CD4-positive, alpha-beta memory T cell (primary cell): ENCODE data around the gene PPP1R8. TPM values are rescaled to one million over a fixed set of nuclear protein-coding genes. Genes with fewer than 3 reads are reported as not detected.

Experiments used
- CTCF ChIA-PET: fragments of 350-600 bp; sonication (Branson Sonifier 250); formaldehyde crosslinking; loops from one replicate; lab custom pipeline; 2021; ENCODE audit warnings: inconsistent platforms; ENCODE audit not compliant: partially characterized antibody; lab: Charles Lee
- POLR2A ChIA-PET: fragments of 350-600 bp; sonication (Branson Sonifier 250); formaldehyde crosslinking; loops from one replicate; lab custom pipeline; 2021; ENCODE audit not compliant: partially characterized antibody; lab: Charles Lee
- DNase-seq, 5 donors: peaks; one replicate each; pipeline versions ENCODE4 v3.0.0 to v3.0.0-alpha.2; 2020 to 2022; ENCODE audit warnings: mixed read lengths in 1 of 5
- H3K27ac ChIP-seq: one replicate; pipeline ENCODE4 v1.7.0; 2013; ENCODE audit warnings: low read depth, low read length
- H3K27me3 ChIP-seq: 2 replicates; pipeline ENCODE4 v1.7.0; 2013; ENCODE audit warnings: mild to moderate bottlenecking, low read length, moderate library complexity; ENCODE audit not compliant: insufficient read depth
- H3K36me3 ChIP-seq: 2 replicates; pipeline ENCODE4 v1.7.0; 2013; ENCODE audit warnings: mild to moderate bottlenecking, low read length, moderate library complexity; ENCODE audit not compliant: insufficient read depth
- H3K4me1 ChIP-seq: 2 replicates; pipeline ENCODE4 v1.7.0; 2013; ENCODE audit warnings: mild to moderate bottlenecking, low read length, moderate library complexity; ENCODE audit not compliant: insufficient read depth
- H3K4me3 ChIP-seq, 2 donors: one replicate each; pipeline ENCODE4 v1.7.0; 2013; ENCODE audit warnings: low read length in 2 of 2, mild to moderate bottlenecking in 1 of 2
- H3K9me3 ChIP-seq, 2 donors: one replicate each; pipeline ENCODE4 v1.7.0; 2013; ENCODE audit warnings: low read length in 2 of 2, control low read depth in 1 of 2; ENCODE audit not compliant: control insufficient read depth in 1 of 2
- H3K27ac Mint-ChIP-seq, 7 donors: one replicate each; pipeline ENCODE4 v1.8.0; 2020 to 2021; ENCODE audit warnings: mixed read lengths in 7 of 7, mild to moderate bottlenecking in 6 of 7, inconsistent platforms in 3 of 7, moderate library complexity in 3 of 7
- H3K27me3 Mint-ChIP-seq, 2 donors: one replicate each; pipeline ENCODE4 v1.8.0; 2020 to 2021; ENCODE audit warnings: mixed read lengths in 2 of 2
- H3K36me3 Mint-ChIP-seq, 2 donors: one replicate each; pipeline ENCODE4 v1.8.0; 2020 to 2021; ENCODE audit warnings: mixed read lengths in 2 of 2, inconsistent platforms in 1 of 2, mild to moderate bottlenecking in 1 of 2
- H3K4me1 Mint-ChIP-seq, 4 donors: one replicate each; pipeline ENCODE4 v1.8.0; 2020 to 2021; ENCODE audit warnings: mixed read lengths in 4 of 4, mild to moderate bottlenecking in 1 of 4
- H3K4me3 Mint-ChIP-seq, 8 donors: one replicate each; pipeline ENCODE4 v1.8.0; 2020 to 2021; ENCODE audit warnings: mixed read lengths in 8 of 8, mild to moderate bottlenecking in 7 of 8, moderate library complexity in 6 of 8, inconsistent platforms in 3 of 8
- H3K9me3 Mint-ChIP-seq, 8 donors: one replicate each; pipeline ENCODE4 v1.8.0; 2020 to 2021; ENCODE audit warnings: mixed read lengths in 8 of 8, mild to moderate bottlenecking in 5 of 8, inconsistent platforms in 3 of 8, moderate library complexity in 1 of 8
- intact Hi-C: fragments of 100-400 bp; cut with micrococcal nuclease; formaldehyde crosslinking; loops from one replicate; pipeline ENCODE4 v1.15.1; 2023
- polyA plus RNA-seq, 2 donors: library from polyadenylated mRNA; unstranded; fragments of 300-500 nt; fragmentation: Illumina TruSeq; gene quantifications; one replicate each; pipeline ENCODE4 v1.2.3, GENCODE V29; 2021
- total RNA-seq, 2 experiments: library from RNA; stranded (reverse); gene quantifications; one replicate each; pipeline ENCODE4 v1.2.3, GENCODE V29; 2021

PPP1R8 gene
- total and polyA plus RNA-seq, 4 experiments from 2014 or later, result 27.8 to 45.8 (median 40.0) TPM

- no peak overlapping the region for H3K27ac ChIP-seq
- Mint-ChIP-seq H3K27ac (peak overlapping the region in 5 of 7 donors; percentile 29 to 72 (median 50)), H3K9me3 (no peaks in the 10 kb centered on the region), H3K4me1 (peaks cover 22 to 68% (median 37%) of the 10 kb centered on the region in 4 donors), H3K27me3 (no peaks in the 10 kb centered on the region), H3K36me3 (peaks cover 24 to 46% of the 10 kb centered on the region in 2 donors), H3K4me3 (peak overlapping the region in 5 of 8 donors; percentile 6 to 62 (median 44))
- no peak for DNase-seq
- intact Hi-C loops, result no loop called here
- H3K36me3 ChIP-seq, result peaks cover 28% of the 10 kb centered on the region
- CTCF ChIA-PET, result interaction anchor here (1.6 to 1.7 kb wide), 2 partner anchors 34 to 64 kb away, joined by 4 to 6 read pairs; no protein-coding TSS in a partner anchor
- no peaks in the 10 kb centered on the region for H3K27me3 ChIP-seq
- H3K4me1 ChIP-seq, result peaks cover 43% of the 10 kb centered on the region
- no peak overlapping the region for H3K4me3 ChIP-seq
- no peaks in the 10 kb centered on the region for H3K9me3 ChIP-seq
- POLR2A ChIA-PET, result interaction anchor here (1.8 kb wide), 1 partner anchor 10 kb away, joined by 5 read pairs; no protein-coding TSS in a partner anchor
These were observed 45.9 kb downstream of the PPP1R8 start for GRCh38 chr1:27876341-27877114.

DNA sequence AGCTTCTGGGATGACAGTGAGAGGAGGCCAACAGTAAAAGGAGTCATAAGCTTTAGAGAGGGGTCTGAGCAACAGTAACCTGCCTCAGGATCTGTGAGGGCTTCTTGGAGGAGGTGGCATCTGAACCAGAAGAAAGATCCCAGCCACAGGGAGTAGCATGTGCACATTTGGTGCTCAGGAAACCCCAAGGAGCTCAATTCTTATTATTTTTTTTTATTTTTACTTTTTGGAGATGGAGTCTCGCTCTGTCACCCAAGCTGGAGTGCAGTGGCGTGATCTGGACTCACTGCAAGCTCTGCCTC lies 46.5 kb downstream of the PPP1R8 start:
- Histone ChIP-seq H3K27ac (no peak overlapping the region), H3K4me3 (no peak overlapping the region), H3K36me3 (peaks cover 32% of the 10 kb centered on the region), H3K27me3 (no peaks in the 10 kb centered on the region), H3K4me1 (peaks cover 38% of the 10 kb centered on the region), H3K9me3 (no peaks in the 10 kb centered on the region)
- Mint-ChIP-seq H3K36me3 (peaks cover 24 to 50% of the 10 kb centered on the region in 2 donors), H3K27ac (peak overlapping the region in 4 of 7 donors; percentile 29 to 72 (median 42)), H3K9me3 (no peaks in the 10 kb centered on the region), H3K27me3 (no peaks in the 10 kb centered on the region), H3K4me3 (peak overlapping the region in 1 of 8 donors; percentile 21), H3K4me1 (peaks cover 21 to 63% (median 36%) of the 10 kb centered on the region in 4 donors)
- CTCF ChIA-PET, result interaction anchor here (1.3 to 1.7 kb wide), 2 partner anchors 19 to 63 kb away, joined by 4 to 6 read pairs; no protein-coding TSS in a partner anchor
- intact Hi-C loops, result no loop called here
- POLR2A ChIA-PET, result interaction anchor here (1.2 kb wide), 1 partner anchor 8 kb away, joined by 3 read pairs; no protein-coding TSS in a partner anchor
- no peak for DNase-seq

DNA sequence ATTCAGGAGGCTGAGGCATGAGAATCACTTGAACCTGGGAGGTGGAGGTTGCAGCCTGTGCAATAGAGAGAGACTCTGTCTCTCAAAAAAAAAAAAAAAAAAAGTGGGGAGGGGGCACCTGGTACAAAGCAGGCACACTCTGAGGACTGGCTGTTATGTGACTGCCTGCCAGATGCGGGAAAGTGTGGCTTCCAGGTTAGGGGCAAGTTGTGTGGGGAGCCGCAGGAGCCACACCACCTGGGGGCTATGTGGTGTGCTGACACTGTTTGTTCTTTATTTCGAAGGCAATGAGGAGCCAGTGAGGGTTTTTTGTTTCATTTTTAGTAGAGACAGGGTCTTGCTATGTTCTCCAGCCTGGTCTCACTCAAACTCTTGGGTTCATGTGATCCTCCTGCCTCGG lies 47.5 kb downstream of the PPP1R8 start:
- Histone ChIP-seq H3K9me3 (no peaks in the 10 kb centered on the region), H3K36me3 (peaks cover 42% of the 10 kb centered on the region), H3K4me1 (peaks cover 36% of the 10 kb centered on the region), H3K27ac (no peak overlapping the region), H3K27me3 (no peaks in the 10 kb centered on the region), H3K4me3 (no peak overlapping the region)
- DNase-seq, result no peak
- Mint-ChIP-seq H3K9me3 (no peaks in the 10 kb centered on the region), H3K4me1 (peaks cover 20 to 69% (median 32%) of the 10 kb centered on the region in 4 donors), H3K27ac (peak overlapping the region in 4 of 7 donors; percentile 40 to 77 (median 53)), H3K36me3 (peaks cover 29 to 55% of the 10 kb centered on the region in 2 donors), H3K4me3 (peak overlapping the region in 2 of 8 donors; percentile 12 to 17), H3K27me3 (no peaks in the 10 kb centered on the region)
- POLR2A ChIA-PET, result interaction anchor here (1.0 to 1.2 kb wide), 2 partner anchors 9 to 91 kb away, joined by 3 read pairs; no protein-coding TSS in a partner anchor
- CTCF ChIA-PET, result interaction anchor here (1.3 to 1.7 kb wide), 2 partner anchors 20 to 63 kb away, joined by 4 to 6 read pairs; no protein-coding TSS in a partner anchor
- intact Hi-C loops, result no loop called here

GRCh38 chr1:27878787-27879335 lies 48.3 kb downstream of the PPP1R8 start:
- H3K4me1 ChIP-seq, result peaks cover 27% of the 10 kb centered on the region
- intact Hi-C loops, result no loop called here
- Mint-ChIP-seq H3K36me3 (peaks cover 36 to 61% of the 10 kb centered on the region in 2 donors), H3K27ac (peak overlapping the region in 5 of 7 donors; percentile 15 to 77 (median 72)), H3K4me3 (peak overlapping the region in 1 of 8 donors; percentile 31), H3K27me3 (no peaks in the 10 kb centered on the region), H3K4me1 (peaks cover 16 to 70% (median 31%) of the 10 kb centered on the region in 4 donors), H3K9me3 (no peaks in the 10 kb centered on the region)
- no peak overlapping the region for H3K4me3 ChIP-seq
- H3K36me3 ChIP-seq, result peaks cover 50% of the 10 kb centered on the region
- H3K27me3 ChIP-seq, result no peaks in the 10 kb centered on the region
- H3K9me3 ChIP-seq, result no peaks in the 10 kb centered on the region
- no peak for DNase-seq
- H3K27ac ChIP-seq, result no peak overlapping the region
- ChIA-PET POLR2A (no interaction called here), CTCF (interaction anchor here (1.4 kb wide), 1 partner anchor 21 kb away, joined by 5 read pairs; no protein-coding TSS in a partner anchor)

GRCh38 chr1:27879374-27880082 lies 48.9 kb downstream of the PPP1R8 start:
- Mint-ChIP-seq H3K36me3 (peaks cover 42 to 68% of the 10 kb centered on the region in 2 donors), H3K27ac (peak overlapping the region in 5 of 7 donors; percentile 52 to 87 (median 75)), H3K4me3 (no peak overlapping the region), H3K27me3 (no peaks in the 10 kb centered on the region), H3K4me1 (peaks cover 18 to 72% (median 37%) of the 10 kb centered on the region in 4 donors), H3K9me3 (no peaks in the 10 kb centered on the region)
- no peak overlapping the region for H3K27ac ChIP-seq
- H3K36me3 ChIP-seq, result peaks cover 54% of the 10 kb centered on the region
- POLR2A ChIA-PET, result no interaction called here
- H3K27me3 ChIP-seq, result no peaks in the 10 kb centered on the region
- H3K4me1 ChIP-seq, result peaks cover 21% of the 10 kb centered on the region
- CTCF ChIA-PET, result interaction anchor here (1.4 kb wide), 1 partner anchor 22 kb away, joined by 5 read pairs; no protein-coding TSS in a partner anchor
- no peak overlapping the region for H3K4me3 ChIP-seq
- DNase-seq, result no peak
- no peaks in the 10 kb centered on the region for H3K9me3 ChIP-seq
- intact Hi-C loops, result no loop called here

GRCh38 chr1:27882543-27882903 lies 51.9 kb downstream of the PPP1R8 start:
- Histone ChIP-seq H3K4me1 (peaks cover 35% of the 10 kb centered on the region), H3K9me3 (no peaks in the 10 kb centered on the region), H3K4me3 (no peak overlapping the region)

More at GRCh38 chr1:27882543-27882903, 51.9 kb downstream of the PPP1R8 start:
- peaks cover 63% of the 10 kb centered on the region for H3K36me3 ChIP-seq
- Mint-ChIP-seq H3K27ac (peak overlapping the region in 2 of 7 donors; percentile 41 to 73), H3K4me3 (no peak overlapping the region), H3K9me3 (no peaks in the 10 kb centered on the region), H3K4me1 (peaks cover 32 to 75% (median 54%) of the 10 kb centered on the region in 4 donors), H3K36me3 (peaks cover 66 to 84% of the 10 kb centered on the region in 2 donors), H3K27me3 (no peaks in the 10 kb centered on the region)
- no peak overlapping the region for H3K27ac ChIP-seq
- ChIA-PET POLR2A (no interaction called here), CTCF (no interaction called here)
- intact Hi-C loops, result no loop called here
- no peaks in the 10 kb centered on the region for H3K27me3 ChIP-seq
- DNase-seq, result no peak
